Kidney epithelial cell (primary cell): Measurements from ENCODE around the gene SRRM3. TPM values are rescaled to one million over a fixed set of nuclear protein-coding genes. Genes with fewer than 3 reads are reported as not detected.

Source experiments
- DNase-seq: peaks from one replicate; pipeline ENCODE4 v3.0.0-alpha.2; 2010; ENCODE audit warnings: low read depth
- H3K27me3 ChIP-seq: 2 replicates; pipeline ENCODE4 v1.6.0; 2011; ENCODE audit warnings: low read length; ENCODE audit not compliant: control insufficient read depth, insufficient read depth
- H3K36me3 ChIP-seq: 2 replicates; pipeline ENCODE4 v1.5.1; 2011; ENCODE audit warnings: low read length; ENCODE audit not compliant: control insufficient read depth, insufficient read depth
- H3K4me3 ChIP-seq: 2 replicates; pipeline ENCODE4 v1.5.1; 2011; ENCODE audit warnings: low read depth, mild to moderate bottlenecking, control low read depth, low read length
- CTCF ChIP-seq: IDR thresholded peaks from 2 replicates; pipeline ENCODE4 v1.5.1; 2011; ENCODE audit warnings: mild to moderate bottlenecking, moderate library complexity, low read length, control low read depth, inconsistent platforms; ENCODE audit not compliant: insufficient read depth, poor library complexity, severe bottlenecking
- total RNA-seq: library from RNA; depleted of rRNA; stranded (reverse); fragments of >200 nt; gene quantifications from 2 replicates; pipeline ENCODE4 v1.2.3, GENCODE V29; 2015

SRRM3 gene
- total RNA-seq, 1 donor from 2014 or later, result 0.21 TPM

GRCh38 chr7:76220185-76221057 lies 18.7 kb downstream of the SRRM3 start:
- peak; percentile 43 for TF ChIP-seq CTCF
- peak; percentile 76 for DNase-seq
- Histone ChIP-seq H3K27me3 (peaks cover 33% of the 10 kb centered on the region), H3K36me3 (no peaks in the 10 kb centered on the region), H3K4me3 (no peak overlapping the region)

- TF ChIP-seq CTCF, result no peak
- DNase-seq, result no peak
- H3K27me3 ChIP-seq, result peaks cover 21% of the 10 kb centered on the region
Observed at GRCh38 chr7:76222333-76222732, 20.6 kb downstream of the SRRM3 start.

GRCh38 chr7:76222839-76223238 lies 21.1 kb downstream of the SRRM3 start:
- no peak for TF ChIP-seq CTCF
- Histone ChIP-seq H3K4me3 (no peak overlapping the region), H3K27me3 (peaks cover 17% of the 10 kb centered on the region), H3K36me3 (no peaks in the 10 kb centered on the region)
- DNase-seq, result no peak

More at GRCh38 chr7:76222333-76222732, 20.6 kb downstream of the SRRM3 start:
- Histone ChIP-seq H3K36me3 (no peaks in the 10 kb centered on the region), H3K4me3 (no peak overlapping the region)

GRCh38 chr7:76223286-76223972 lies 21.7 kb downstream of the SRRM3 start:
- no peak for TF ChIP-seq CTCF
- H3K4me3 ChIP-seq, result no peak overlapping the region
- peaks cover 12% of the 10 kb centered on the region for H3K27me3 ChIP-seq
- no peaks in the 10 kb centered on the region for H3K36me3 ChIP-seq
- no peak for DNase-seq

- Histone ChIP-seq H3K27me3 (peaks cover 8% of the 10 kb centered on the region), H3K4me3 (no peak overlapping the region), H3K36me3 (no peaks in the 10 kb centered on the region)
- no peak for DNase-seq
- TF ChIP-seq CTCF, result no peak
Observed at GRCh38 chr7:76224695-76225094, 23.0 kb downstream of the SRRM3 start.
